ENCODE data around the gene KIF18B. TPM values are rescaled to one million over a fixed set of nuclear protein-coding genes. Genes with fewer than 3 reads are reported as not detected.
A peak's percentile ranks its signal among the peaks of the same experiment; 100 is the strongest.

The KIF18B gene
- total and polyA plus RNA-seq, 2 donors (not counting 3 experiments of a cell fraction or from before 2014, with no cell fraction given), result 24.5 to 50.3 TPM

DNA sequence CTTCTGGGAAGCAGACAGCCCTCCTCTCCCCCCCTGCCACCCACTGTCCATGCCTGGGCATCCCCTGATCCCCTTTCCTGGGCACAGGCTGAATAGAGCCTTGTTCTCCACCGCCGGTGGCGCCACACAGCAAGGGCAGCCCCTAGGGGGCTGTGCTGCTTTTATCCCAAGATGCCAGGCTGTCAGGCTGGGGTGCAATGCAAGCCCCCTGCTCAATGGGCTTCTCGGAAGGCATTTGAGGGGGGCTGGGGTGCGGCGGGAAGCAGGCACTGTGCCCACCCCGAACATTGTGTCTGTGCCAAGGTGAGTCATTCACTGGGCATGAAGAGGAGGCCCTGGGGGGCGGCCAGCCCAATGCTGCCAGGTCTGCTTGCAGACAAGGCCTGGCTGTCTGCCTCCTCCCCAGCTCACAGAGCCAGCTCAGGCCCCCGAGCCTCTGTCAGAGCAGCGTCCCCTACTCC lies 30.8 kb downstream of the KIF18B start:
- POLR2A ChIA-PET, result no interaction called here
- H4K20me1 ChIP-seq (replicated peaks; ENCODE audit: control insufficient read depth, extremely low read depth, insufficient read depth, low read length), result no peaks in the 10 kb centered on the region
- DNase-seq (ENCODE audit: low read depth, low spot score), result peak; percentile 39
- H3K4me1 ChIP-seq (ENCODE audit: control insufficient read depth, extremely low read depth, insufficient read depth, low read length), result peaks cover 8% of the 10 kb centered on the region
- dilution Hi-C loops (cut with MboI; ENCODE audit: extremely low pct_ligation_motif_present, low sequenced_read_pairs), result no loop called here
- no peaks in the 10 kb centered on the region for H3K36me3 ChIP-seq (ENCODE audit: control insufficient read depth in 2 of 2, extremely low read depth in 1 of 2, insufficient read depth in 2 of 2, low read length in 2 of 2)
- H3K27me3 ChIP-seq (ENCODE audit: control insufficient read depth in 2 of 2, insufficient read depth in 2 of 2, low read length in 2 of 2), result peaks cover 0 to 11% of the 10 kb centered on the region in 2 experiments
- H3K4me3 ChIP-seq (replicated peaks in 1 of 3; ENCODE audit: insufficient read depth in 1 of 3, low read depth in 1 of 3, low read length in 3 of 3), result no peak overlapping the region
- H2AFZ ChIP-seq (ENCODE audit: low read depth, low read length), result no peak overlapping the region
- no peak overlapping the region for H3K9ac ChIP-seq (replicated peaks; ENCODE audit: extremely low read depth, insufficient read depth, low read length)
- H3K27ac ChIP-seq (ENCODE audit: insufficient read depth, low read depth, low read length), result no peak overlapping the region
- intact Hi-C loops (cut with micrococcal nuclease), result no loop called here
- no peak overlapping the region for H3K4me2 ChIP-seq (ENCODE audit: insufficient read depth, low read length)
- FAIRE-seq, result peak; percentile 35
- no TSS peak for BruUV-seq (replicated peaks)
- no peaks in the 10 kb centered on the region for H3K9me1 ChIP-seq (replicated peaks; ENCODE audit: control insufficient read depth, extremely low read depth, insufficient read depth, low read length)
- TF ChIP-seq GATA2 (IDR thresholded peaks at IDR 0.05; ENCODE audit: insufficient read depth, insufficient read length, low read depth, low read length) (no peak), FOS (IDR thresholded peaks at IDR 0.05; ENCODE audit: borderline replicate concordance, insufficient read depth, low read length) (no peak)
- TF ChIP-seq, protein P1, sequence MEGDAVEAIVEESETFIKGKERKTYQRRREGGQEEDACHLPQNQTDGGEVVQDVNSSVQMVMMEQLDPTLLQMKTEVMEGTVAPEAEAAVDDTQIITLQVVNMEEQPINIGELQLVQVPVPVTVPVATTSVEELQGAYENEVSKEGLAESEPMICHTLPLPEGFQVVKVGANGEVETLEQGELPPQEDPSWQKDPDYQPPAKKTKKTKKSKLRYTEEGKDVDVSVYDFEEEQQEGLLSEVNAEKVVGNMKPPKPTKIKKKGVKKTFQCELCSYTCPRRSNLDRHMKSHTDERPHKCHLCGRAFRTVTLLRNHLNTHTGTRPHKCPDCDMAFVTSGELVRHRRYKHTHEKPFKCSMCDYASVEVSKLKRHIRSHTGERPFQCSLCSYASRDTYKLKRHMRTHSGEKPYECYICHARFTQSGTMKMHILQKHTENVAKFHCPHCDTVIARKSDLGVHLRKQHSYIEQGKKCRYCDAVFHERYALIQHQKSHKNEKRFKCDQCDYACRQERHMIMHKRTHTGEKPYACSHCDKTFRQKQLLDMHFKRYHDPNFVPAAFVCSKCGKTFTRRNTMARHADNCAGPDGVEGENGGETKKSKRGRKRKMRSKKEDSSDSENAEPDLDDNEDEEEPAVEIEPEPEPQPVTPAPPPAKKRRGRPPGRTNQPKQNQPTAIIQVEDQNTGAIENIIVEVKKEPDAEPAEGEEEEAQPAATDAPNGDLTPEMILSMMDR (IDR thresholded peaks at IDR 0.05; ENCODE audit: extremely low read depth in 1 of 2, insufficient read depth in 1 of 2, low read depth in 1 of 2, low read length in 2 of 2), result peak in 1 of 2 donors; percentile 28
- H3K9me3 ChIP-seq (replicated peaks; ENCODE audit: control insufficient read depth, insufficient read depth, low read length), result no peaks in the 10 kb centered on the region
- no peaks in the 10 kb centered on the region for H3K79me2 ChIP-seq (ENCODE audit: control insufficient read depth, insufficient read depth, low read length)
- CTCF ChIA-PET, result interaction anchor here (0.6 to 9.9 kb wide), 5 partner anchors 8 to 144 kb away, joined by 3 to 331 read pairs (median 4); partner anchors contain the start of gene EFTUD2

Measured in endothelial cell of umbilical vein (primary cell).